Astrocyte (in vitro differentiated cells and primary cell): ENCODE measurements around the gene IQSEC3. TPM values are rescaled to one million over a fixed set of nuclear protein-coding genes. Genes with fewer than 3 reads are reported as not detected.

Experiments
- DNase-seq: peaks from one replicate; pipeline ENCODE4 v3.0.0-alpha.2; 2010; ENCODE audit warnings: low read depth
- FAIRE-seq: peaks from 2 replicates; lab custom pipeline; 2011; peaks lifted over from hg19 to GRCh38; lab: Jason Lieb, UNC
- H2AFZ ChIP-seq: 2 replicates; pipeline ENCODE4 v1.6.0; 2012; ENCODE audit warnings: low read depth, low read length, inconsistent platforms
- H3K27ac ChIP-seq: 2 replicates; pipeline ENCODE4 v1.5.1; 2011; ENCODE audit warnings: low read depth, low read length, inconsistent platforms
- H3K27me3 ChIP-seq: 2 replicates; pipeline ENCODE4 v1.6.0; 2011; ENCODE audit warnings: low read length, inconsistent platforms; ENCODE audit not compliant: insufficient read depth
- H3K36me3 ChIP-seq: 2 replicates; pipeline ENCODE4 v1.5.1; 2011; ENCODE audit warnings: low read length, inconsistent platforms; ENCODE audit not compliant: insufficient read depth
- H3K4me1 ChIP-seq: 2 replicates; pipeline ENCODE4 v1.5.1; 2011; ENCODE audit warnings: low read length, inconsistent platforms; ENCODE audit not compliant: insufficient read depth
- H3K4me2 ChIP-seq: 2 replicates; pipeline ENCODE4 v1.6.0; 2012; ENCODE audit warnings: low read length, inconsistent platforms
- H3K4me3 ChIP-seq: 2 replicates; pipeline ENCODE4 v1.5.1; 2011; ENCODE audit warnings: low read depth, mild to moderate bottlenecking, low read length, inconsistent platforms; ENCODE audit not compliant: insufficient read depth
- H3K79me2 ChIP-seq: 2 replicates; pipeline ENCODE4 v1.6.0; 2012; ENCODE audit warnings: mild to moderate bottlenecking, low read length, inconsistent platforms; ENCODE audit not compliant: insufficient read depth
- H3K9ac ChIP-seq: 2 replicates; pipeline ENCODE4 v1.6.0; 2012; ENCODE audit warnings: mild to moderate bottlenecking, low read length, inconsistent platforms
- H3K9me3 ChIP-seq: 2 replicates; pipeline ENCODE4 v1.5.1; 2012; ENCODE audit warnings: low read depth, mild to moderate bottlenecking, low read length, inconsistent platforms; ENCODE audit not compliant: insufficient read depth
- H4K20me1 ChIP-seq: 2 replicates; pipeline ENCODE4 v1.6.0; 2012; ENCODE audit warnings: low read length, inconsistent platforms; ENCODE audit not compliant: insufficient read depth
- H3K27ac Mint-ChIP-seq: one replicate; pipeline ENCODE4 v1.8.0; 2021; ENCODE audit warnings: mild to moderate bottlenecking, mixed read lengths; ENCODE audit not compliant: unreplicated experiment
- H3K27me3 Mint-ChIP-seq: one replicate; pipeline ENCODE4 v1.8.0; 2021; ENCODE audit warnings: low read depth, mixed read lengths; ENCODE audit not compliant: unreplicated experiment
- H3K36me3 Mint-ChIP-seq: one replicate; pipeline ENCODE4 v1.8.0; 2021; ENCODE audit warnings: low read depth, mixed read lengths; ENCODE audit not compliant: unreplicated experiment
- H3K4me1 Mint-ChIP-seq: one replicate; pipeline ENCODE4 v1.8.0; 2021; ENCODE audit warnings: low read depth, mixed read lengths; ENCODE audit not compliant: unreplicated experiment
- H3K4me3 Mint-ChIP-seq: one replicate; pipeline ENCODE4 v1.8.0; 2021; ENCODE audit warnings: mild to moderate bottlenecking, moderate library complexity, mixed read lengths; ENCODE audit not compliant: unreplicated experiment
- H3K9me3 Mint-ChIP-seq: one replicate; pipeline ENCODE4 v1.8.0; 2021; ENCODE audit warnings: mild to moderate bottlenecking, mixed read lengths; ENCODE audit not compliant: unreplicated experiment
- EZH2 ChIP-seq: IDR thresholded peaks from 2 replicates; pipeline ENCODE4 v1.6.1; 2012; ENCODE audit warnings: mild to moderate bottlenecking, low read length, inconsistent platforms; ENCODE audit not compliant: insufficient read depth
- total RNA-seq: library from RNA; stranded (reverse); gene quantifications from 2 replicates; pipeline ENCODE4 v1.2.1, GENCODE V29; 2021
- TF ChIP-seq, protein P1 (sequence below): IDR thresholded peaks from 2 replicates; pipeline ENCODE4 v1.5.1; 2011; ENCODE audit warnings: low read depth, mild to moderate bottlenecking, inconsistent platforms, low read length, moderate library complexity; ENCODE audit not compliant: insufficient read depth

The IQSEC3 gene
- total RNA-seq, 1 donor from 2014 or later = 0.34 TPM

DNA sequence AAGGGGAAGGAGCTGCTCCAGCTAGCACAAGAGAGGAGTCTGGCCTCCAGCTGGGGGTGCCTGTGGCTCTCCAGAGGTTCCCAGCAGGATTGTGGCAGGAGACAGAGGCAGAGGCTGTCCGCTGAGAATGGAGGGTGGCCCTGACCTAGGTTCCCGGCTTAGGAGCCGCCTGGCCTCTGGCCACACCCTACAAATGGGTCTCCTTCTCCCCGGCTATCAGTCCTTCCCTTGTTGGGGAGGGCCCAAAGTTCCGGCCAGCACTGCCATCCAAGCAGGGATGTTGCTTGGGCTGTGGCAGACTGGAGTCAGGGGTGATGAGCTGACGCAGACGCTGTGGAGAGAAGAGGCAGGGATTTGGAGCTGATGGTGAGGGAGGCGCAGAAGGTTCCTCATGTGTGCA lies 124.3 kb downstream of the IQSEC3 start:
- no peaks in the 10 kb centered on the region for H3K9me3 ChIP-seq
- Mint-ChIP-seq H3K9me3 (peaks cover 3% of the 10 kb centered on the region), H3K27me3 (peaks cover 55% of the 10 kb centered on the region), H3K4me3 (no peak overlapping the region), H3K36me3 (peaks cover 11% of the 10 kb centered on the region), H3K4me1 (peaks cover 1% of the 10 kb centered on the region), H3K27ac (no peak overlapping the region)
- peaks cover 3% of the 10 kb centered on the region for H3K4me1 ChIP-seq
- FAIRE-seq (no peak), DNase-seq (no peak)
- peaks cover 13% of the 10 kb centered on the region for H3K27me3 ChIP-seq
- no peak overlapping the region for H3K4me2 ChIP-seq
- no peaks in the 10 kb centered on the region for H3K36me3 ChIP-seq
- no peaks in the 10 kb centered on the region for H4K20me1 ChIP-seq
- H3K4me3 ChIP-seq = no peak overlapping the region
- H2AFZ ChIP-seq = no peak overlapping the region
- H3K27ac ChIP-seq = no peak overlapping the region
- H3K79me2 ChIP-seq = no peaks in the 10 kb centered on the region
- TF ChIP-seq, protein P1, sequence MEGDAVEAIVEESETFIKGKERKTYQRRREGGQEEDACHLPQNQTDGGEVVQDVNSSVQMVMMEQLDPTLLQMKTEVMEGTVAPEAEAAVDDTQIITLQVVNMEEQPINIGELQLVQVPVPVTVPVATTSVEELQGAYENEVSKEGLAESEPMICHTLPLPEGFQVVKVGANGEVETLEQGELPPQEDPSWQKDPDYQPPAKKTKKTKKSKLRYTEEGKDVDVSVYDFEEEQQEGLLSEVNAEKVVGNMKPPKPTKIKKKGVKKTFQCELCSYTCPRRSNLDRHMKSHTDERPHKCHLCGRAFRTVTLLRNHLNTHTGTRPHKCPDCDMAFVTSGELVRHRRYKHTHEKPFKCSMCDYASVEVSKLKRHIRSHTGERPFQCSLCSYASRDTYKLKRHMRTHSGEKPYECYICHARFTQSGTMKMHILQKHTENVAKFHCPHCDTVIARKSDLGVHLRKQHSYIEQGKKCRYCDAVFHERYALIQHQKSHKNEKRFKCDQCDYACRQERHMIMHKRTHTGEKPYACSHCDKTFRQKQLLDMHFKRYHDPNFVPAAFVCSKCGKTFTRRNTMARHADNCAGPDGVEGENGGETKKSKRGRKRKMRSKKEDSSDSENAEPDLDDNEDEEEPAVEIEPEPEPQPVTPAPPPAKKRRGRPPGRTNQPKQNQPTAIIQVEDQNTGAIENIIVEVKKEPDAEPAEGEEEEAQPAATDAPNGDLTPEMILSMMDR = no peak
- no peak for TF ChIP-seq EZH2
- H3K9ac ChIP-seq = no peak overlapping the region

DNA sequence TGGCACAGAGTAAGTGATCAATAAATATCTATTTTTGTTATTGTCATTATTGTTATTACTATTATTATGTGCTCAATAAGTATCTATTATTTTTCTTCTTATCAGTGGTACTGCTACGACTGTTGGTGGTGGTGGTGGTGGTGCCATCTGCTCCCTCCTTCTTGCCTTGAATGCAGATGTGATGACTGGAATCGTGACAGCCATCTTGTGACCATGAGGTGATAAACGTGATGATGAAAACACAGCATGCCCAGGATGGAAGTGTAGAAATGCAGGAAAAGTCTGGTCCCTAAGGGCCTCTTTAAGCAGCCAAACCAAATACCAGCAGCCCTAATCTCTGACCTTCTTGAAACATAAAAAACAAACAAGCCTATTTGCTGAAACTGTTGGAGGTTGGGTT lies 125.0 kb downstream of the IQSEC3 start:
- Histone ChIP-seq H3K4me2 (no peak overlapping the region), H2AFZ (no peak overlapping the region), H3K4me3 (no peak overlapping the region), H3K27me3 (peaks cover 13% of the 10 kb centered on the region), H3K4me1 (peaks cover 3% of the 10 kb centered on the region), H3K9me3 (no peaks in the 10 kb centered on the region), H4K20me1 (no peaks in the 10 kb centered on the region), H3K79me2 (no peaks in the 10 kb centered on the region), H3K9ac (no peak overlapping the region), H3K36me3 (no peaks in the 10 kb centered on the region), H3K27ac (no peak overlapping the region)
- FAIRE-seq (no peak), DNase-seq (no peak)
- Mint-ChIP-seq H3K27me3 (peaks cover 54% of the 10 kb centered on the region), H3K9me3 (peaks cover 3% of the 10 kb centered on the region), H3K4me1 (peaks cover 1% of the 10 kb centered on the region), H3K27ac (no peak overlapping the region), H3K36me3 (peaks cover 11% of the 10 kb centered on the region), H3K4me3 (no peak overlapping the region)
- TF ChIP-seq EZH2 = no peak
- TF ChIP-seq, protein P1 = no peak

DNA sequence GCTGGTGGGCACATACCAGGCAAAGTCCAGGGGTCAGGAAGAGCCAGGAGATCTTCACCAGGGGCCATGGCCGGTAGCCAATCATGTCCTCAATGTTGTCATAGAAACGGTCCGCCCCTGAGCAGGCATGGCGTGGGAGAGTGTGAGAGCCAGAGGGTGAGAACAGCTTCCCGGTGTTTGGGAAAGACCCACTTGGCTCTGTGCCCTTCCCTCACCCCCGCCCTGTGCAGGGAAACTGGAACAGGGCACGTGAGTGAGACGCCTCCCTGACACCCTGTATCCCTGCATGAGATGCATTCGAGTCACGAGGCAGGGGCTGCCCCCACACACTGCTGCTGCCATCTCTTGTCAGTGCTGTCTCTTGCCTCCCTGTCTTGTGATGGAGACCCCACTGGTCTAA lies 126.7 kb downstream of the IQSEC3 start:
- peaks cover 1% of the 10 kb centered on the region for H3K4me1 Mint-ChIP-seq
- DNase-seq (no peak), FAIRE-seq (no peak)
- Histone ChIP-seq H3K9ac (no peak overlapping the region), H3K9me3 (no peaks in the 10 kb centered on the region), H3K4me2 (no peak overlapping the region), H4K20me1 (no peaks in the 10 kb centered on the region), H3K79me2 (no peaks in the 10 kb centered on the region), H3K27me3 (peaks cover 13% of the 10 kb centered on the region), H3K27ac (no peak overlapping the region), H3K4me3 (no peak overlapping the region), H3K36me3 (no peaks in the 10 kb centered on the region), H3K4me1 (peaks cover 3% of the 10 kb centered on the region), H2AFZ (no peak overlapping the region)
- peaks cover 64% of the 10 kb centered on the region for H3K27me3 Mint-ChIP-seq
- no peak overlapping the region for H3K27ac Mint-ChIP-seq
- TF ChIP-seq, protein P1 = no peak
- TF ChIP-seq EZH2 = no peak
- no peak overlapping the region for H3K4me3 Mint-ChIP-seq
- H3K9me3 Mint-ChIP-seq = peaks cover 7% of the 10 kb centered on the region
- H3K36me3 Mint-ChIP-seq = peaks cover 16% of the 10 kb centered on the region
